AG09309 (cell line): ENCODE measurements around the gene MCTP1.

Experiments used
- DNase-seq: peaks from one replicate; pipeline ENCODE4 v3.0.0-alpha.2; 2010; ENCODE audit warnings: low read depth
- H3K4me3 ChIP-seq: 2 replicates; pipeline ENCODE4 v1.5.1; 2011; ENCODE audit warnings: mild to moderate bottlenecking, low read depth, low read length, moderate library complexity; ENCODE audit not compliant: control insufficient read depth
- CTCF ChIP-seq: IDR thresholded peaks from 2 replicates; pipeline ENCODE4 v1.5.1; 2011; ENCODE audit warnings: mild to moderate bottlenecking, low read depth, low read length, inconsistent platforms; ENCODE audit not compliant: insufficient read depth, control insufficient read depth; ENCODE audit errors: missing control alignments

The MCTP1 gene

GRCh38 chr5:95086927-95087815, 197.7 kb downstream of the MCTP1 start:
- no peak for TF ChIP-seq CTCF
- H3K4me3 ChIP-seq: no peak overlapping the region
- DNase-seq: no peak

GRCh38 chr5:95084757-95085156, 200.1 kb downstream of the MCTP1 start:
- H3K4me3 ChIP-seq: no peak overlapping the region

GRCh38 chr5:95083606-95084005, 201.3 kb downstream of the MCTP1 start:
- no peak for DNase-seq
- no peak for TF ChIP-seq CTCF
- H3K4me3 ChIP-seq: no peak overlapping the region

More at GRCh38 chr5:95084757-95085156, 200.1 kb downstream of the MCTP1 start:
- TF ChIP-seq CTCF: no peak
- DNase-seq: no peak

GRCh38 chr5:95081982-95082381, 202.9 kb downstream of the MCTP1 start:
- TF ChIP-seq CTCF: no peak
- no peak for DNase-seq
- no peak overlapping the region for H3K4me3 ChIP-seq

- no peak overlapping the region for H3K4me3 ChIP-seq
- peak; percentile 54 for DNase-seq
- no peak for TF ChIP-seq CTCF
These were observed 203.4 kb downstream of the MCTP1 start for GRCh38 chr5:95081500-95081960.

GRCh38 chr5:95080441-95080840, 204.5 kb downstream of the MCTP1 start:
- no peak for DNase-seq
- TF ChIP-seq CTCF: no peak
- H3K4me3 ChIP-seq: no peak overlapping the region

GRCh38 chr5:95080030-95080429, 204.9 kb downstream of the MCTP1 start:
- no peak for TF ChIP-seq CTCF
- H3K4me3 ChIP-seq: no peak overlapping the region
- no peak for DNase-seq
